C4-2B (cell line): ENCODE data around the gene HTD2.

Experiments used
- ZFX ChIP-seq: fragments of 450-650 bp; IDR thresholded peaks from 2 replicates; pipeline ENCODE4 v1.6.1; 2017
- TF ChIP-seq, protein P1 (sequence below): fragments of 450-650 bp; conservative IDR thresholded peaks from 2 replicates; pipeline ENCODE4 v1.5.1; 2017; ENCODE audit warnings: mild to moderate bottlenecking

GRCh38 chr3:58333206-58334012 lies 27.1 kb downstream of the HTD2 start:
- TF ChIP-seq, protein P1, sequence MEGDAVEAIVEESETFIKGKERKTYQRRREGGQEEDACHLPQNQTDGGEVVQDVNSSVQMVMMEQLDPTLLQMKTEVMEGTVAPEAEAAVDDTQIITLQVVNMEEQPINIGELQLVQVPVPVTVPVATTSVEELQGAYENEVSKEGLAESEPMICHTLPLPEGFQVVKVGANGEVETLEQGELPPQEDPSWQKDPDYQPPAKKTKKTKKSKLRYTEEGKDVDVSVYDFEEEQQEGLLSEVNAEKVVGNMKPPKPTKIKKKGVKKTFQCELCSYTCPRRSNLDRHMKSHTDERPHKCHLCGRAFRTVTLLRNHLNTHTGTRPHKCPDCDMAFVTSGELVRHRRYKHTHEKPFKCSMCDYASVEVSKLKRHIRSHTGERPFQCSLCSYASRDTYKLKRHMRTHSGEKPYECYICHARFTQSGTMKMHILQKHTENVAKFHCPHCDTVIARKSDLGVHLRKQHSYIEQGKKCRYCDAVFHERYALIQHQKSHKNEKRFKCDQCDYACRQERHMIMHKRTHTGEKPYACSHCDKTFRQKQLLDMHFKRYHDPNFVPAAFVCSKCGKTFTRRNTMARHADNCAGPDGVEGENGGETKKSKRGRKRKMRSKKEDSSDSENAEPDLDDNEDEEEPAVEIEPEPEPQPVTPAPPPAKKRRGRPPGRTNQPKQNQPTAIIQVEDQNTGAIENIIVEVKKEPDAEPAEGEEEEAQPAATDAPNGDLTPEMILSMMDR: peak; percentile 12
- TF ChIP-seq ZFX: peak; percentile 65; the same call in 1 of the 2 replicates
